ENCODE data around the gene NEK8.
"Not testable (repeated sequence)": the region's sequence is repeated elsewhere in the genome, so short reads cannot be mapped to it uniquely, and the experiment has no call there.

Gene NEK8

DNA sequence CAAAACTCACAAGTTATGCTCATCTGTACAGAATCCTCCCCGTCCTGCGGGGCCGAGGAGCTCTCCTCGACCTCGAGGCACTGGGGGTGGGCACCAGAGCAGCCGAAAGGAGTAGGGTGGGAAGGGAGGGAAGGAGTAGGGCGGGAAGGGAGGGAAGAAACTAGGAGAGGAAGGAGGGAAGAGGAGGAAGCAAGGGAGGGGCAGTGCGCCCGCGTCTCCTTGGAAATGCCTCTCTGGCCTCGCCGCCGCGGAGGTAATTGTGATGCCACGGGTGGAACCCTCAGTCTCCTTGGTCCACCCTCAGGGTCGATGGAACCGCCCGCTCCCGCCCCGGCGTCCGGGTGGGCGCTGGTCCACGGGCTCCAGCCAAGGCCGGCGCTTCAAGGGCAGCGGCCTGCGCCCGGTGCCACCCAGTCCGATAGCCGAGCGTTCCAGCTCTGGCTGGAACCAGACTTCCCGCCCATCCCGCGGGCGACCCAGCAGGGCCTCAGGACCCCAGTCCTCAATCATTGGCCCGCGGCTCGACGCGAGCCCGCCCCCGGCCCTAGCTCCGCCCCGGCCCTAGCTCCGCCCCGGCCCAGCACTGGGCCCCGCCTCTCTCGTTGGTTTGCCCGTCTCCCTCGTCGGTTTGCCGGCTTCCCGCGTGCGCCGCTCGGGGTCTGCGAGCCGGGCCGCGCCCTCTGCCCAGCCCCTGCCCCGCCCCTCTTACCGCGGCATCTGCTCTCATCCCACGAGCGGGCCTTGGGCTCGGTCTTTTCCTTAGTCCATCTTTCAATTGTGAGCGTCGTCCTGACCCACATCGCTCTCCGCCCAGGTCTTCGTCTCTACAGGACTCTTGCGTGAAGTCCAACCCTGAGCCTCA is 17.5 kb upstream of the NEK8 start:
- DNase-seq, result peak; percentile 86 to 99

DNA sequence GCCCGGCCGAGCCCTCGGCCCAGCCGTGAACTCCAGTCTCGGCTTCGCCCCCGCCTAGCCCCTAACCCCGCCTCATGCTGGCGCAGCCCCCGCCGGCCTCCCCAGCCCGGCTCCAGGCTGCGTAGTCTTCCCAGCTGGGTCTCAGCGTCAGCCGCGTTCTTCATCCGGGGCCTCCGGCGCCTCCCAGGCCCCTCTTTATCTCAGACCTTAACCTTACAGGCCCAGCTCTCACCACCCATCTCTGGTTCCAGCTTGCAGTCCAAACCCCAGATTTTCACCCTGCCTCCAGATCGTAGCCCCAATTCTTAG is 16.9 kb upstream of the NEK8 start, which contains the start of gene PROCA1:
Gene PROCA1 (minus strand): TSS at position 166 of the 309 bp plus-strand sequence. CDS start 228 bp downstream, outside the sequence.
- DNase-seq, result no peak

DNA sequence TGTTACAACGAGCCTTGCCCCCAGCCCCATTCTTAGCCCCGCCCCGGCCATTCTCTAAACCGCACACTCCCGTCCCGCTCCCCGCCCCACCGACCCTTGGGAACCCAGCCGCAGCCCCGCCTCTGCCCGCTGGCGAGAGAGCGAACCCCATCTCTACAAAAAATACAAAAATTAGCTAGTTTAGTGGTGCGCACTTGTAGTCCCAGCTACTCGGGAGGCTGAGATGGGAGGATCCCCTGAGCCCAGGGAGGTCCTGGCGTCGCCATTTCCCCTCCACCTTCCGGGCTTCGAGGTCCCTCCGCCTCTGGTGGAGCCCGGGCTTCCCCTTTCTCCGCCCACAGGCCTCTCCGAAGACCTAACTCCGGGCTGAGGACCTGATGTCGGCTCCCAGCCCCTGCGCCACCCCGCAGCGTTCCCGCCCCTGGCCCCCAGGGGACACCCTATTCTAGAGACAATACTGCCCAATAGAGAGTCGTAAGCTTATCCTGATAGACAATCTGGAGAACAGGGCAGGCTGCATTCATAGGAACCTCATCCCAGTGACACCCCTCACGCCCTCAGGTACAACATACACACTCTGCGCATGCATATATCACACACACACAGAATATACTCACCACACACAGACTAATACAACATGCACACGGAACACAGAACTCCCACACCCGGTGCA is 16.4 kb upstream of the NEK8 start:
- peak; percentile 43 to 69 for DNase-seq

- DNase-seq, result no peak
Measured at GRCh38 chr17:28712705-28713415, 15.7 kb upstream of the NEK8 start.

GRCh38 chr17:28714281-28714680 is 14.3 kb upstream of the NEK8 start:
- no peak for DNase-seq

DNA sequence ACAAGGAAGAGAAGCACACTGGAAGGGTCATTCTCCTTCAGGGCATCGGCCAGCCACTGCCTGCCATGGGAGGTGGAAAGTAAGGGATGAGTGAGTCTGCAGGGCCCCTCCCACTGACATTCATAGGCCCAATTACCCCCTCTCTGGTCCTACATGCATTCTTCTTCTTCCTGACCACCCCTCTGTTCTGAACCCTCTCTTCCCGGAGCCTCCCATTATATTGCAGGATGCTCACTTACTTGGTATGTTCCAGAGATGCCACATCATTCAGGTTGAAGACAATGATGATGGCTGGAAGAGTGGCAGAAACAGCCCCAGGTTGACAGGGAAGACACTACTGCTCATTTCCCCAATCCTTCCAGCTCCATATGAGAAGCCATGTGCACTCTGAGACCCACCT is 13.4 kb upstream of the NEK8 start:
- no peak for DNase-seq

GRCh38 chr17:28716740-28717577 is 11.6 kb upstream of the NEK8 start:
- peak in 1 of 2 experiments; percentile 74 for DNase-seq

DNA sequence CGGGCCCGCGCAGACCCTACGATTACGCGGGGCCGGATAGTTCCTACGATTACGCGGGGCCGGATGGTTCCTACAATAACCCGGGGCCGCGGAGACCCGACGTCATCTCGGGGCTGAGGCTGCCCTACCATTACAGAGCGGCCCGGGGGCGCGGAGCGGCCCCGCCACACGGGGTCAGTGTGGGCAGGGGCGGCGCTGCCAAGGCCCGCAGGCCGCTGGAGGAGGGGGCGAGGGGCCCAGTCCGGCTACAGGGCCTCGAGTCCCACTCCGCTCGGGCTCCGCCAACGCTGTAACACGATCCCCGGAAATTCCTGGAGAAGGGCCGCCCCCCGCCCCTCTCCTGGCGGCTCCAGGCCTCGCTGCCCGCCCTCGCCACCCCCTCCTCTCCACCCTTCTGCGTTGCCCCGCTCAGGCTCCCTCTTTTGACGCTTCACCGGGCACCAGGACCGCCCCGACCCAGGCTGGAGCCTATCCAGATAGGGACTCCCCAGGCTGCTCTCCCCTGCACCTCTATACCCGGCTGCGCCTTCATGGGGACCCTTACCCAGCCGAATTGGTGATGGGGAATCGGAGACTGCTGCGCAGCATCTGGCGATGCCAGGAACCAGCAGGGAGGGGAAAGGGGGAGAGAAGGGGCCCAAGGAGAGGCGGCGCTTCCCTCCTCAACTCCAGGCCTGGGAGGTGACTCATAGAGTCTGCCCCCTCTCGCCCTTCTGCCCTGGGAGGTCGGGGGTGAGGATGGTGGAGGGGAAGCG is 10.8 kb upstream of the NEK8 start, which contains the start of gene RAB34:
Gene RAB34 (minus strand): TSS at position 291 of the 755 bp plus-strand sequence. CDS start 602 bp downstream, outside the sequence.
- peak; percentile 84 to 98 for DNase-seq

DNA sequence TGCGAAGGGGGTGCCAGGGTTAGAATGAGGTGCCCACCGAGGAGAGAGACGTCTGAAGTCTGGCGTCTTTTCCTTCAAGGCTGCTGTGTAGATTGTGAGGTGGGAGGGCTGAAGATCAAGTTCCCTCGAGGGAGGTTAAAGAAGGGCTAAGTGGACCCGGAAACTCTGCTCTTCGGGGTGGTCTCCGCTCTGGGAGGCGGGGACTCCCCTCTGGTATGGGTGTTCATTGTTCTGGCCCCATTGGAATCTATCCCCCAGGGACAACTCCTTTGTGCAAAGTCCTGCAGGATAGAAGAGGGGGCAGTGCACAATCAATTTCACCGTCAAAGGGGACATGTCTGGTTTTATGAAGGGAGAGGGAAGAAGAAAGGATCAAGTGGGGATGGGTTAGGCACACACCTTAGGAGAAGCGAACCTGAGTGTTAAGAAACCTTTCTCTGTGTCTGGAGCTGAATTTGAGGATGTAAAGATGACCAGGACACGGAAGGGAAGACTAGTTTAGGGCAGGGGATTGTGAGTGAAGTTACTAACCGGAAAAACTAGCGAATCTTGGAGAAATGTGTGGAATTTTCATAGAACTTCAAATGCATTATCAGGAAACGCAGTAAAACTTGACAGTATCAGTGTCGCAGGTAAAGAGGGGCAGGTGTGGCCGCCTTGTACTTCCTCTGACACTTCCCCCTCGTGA is 10.1 kb upstream of the NEK8 start:
- DNase-seq, result peak in 1 of 2 experiments; percentile 61

GRCh38 chr17:28719021-28719433 is 9.6 kb upstream of the NEK8 start:
- DNase-seq, result no peak

DNA sequence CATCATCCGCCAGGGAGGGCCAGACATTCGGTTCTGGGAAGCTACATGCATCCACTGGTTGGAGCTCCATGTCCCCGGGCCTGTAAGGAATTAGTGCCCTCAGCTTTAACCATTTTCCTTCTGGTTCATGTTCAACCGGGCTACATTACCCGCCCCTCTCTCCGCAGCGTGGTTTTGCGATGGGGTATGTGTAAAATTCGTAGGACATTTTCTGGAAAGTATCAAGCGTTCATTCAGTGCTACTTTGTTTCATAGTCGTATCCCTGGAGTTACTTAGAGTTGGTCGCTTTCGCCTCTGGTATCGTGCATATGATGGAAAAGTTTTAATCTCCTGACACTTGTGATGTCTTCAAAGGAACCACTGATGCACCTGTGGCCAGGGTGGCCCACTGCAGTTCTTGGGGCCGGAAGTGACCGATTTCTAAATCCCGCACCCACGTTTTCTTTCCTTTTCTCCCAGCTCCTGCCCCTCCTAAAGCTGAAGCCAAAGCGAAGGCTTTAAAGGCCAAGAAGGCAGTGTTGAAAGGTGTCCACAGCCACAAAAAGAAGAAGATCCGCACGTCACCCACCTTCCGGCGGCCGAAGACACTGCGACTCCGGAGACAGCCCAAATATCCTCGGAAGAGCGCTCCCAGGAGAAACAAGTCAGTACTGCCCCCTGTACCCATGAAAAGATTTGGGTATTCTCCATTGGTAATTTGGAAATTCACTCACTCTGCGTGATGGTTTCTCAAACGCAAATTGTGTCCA is 8.2 kb upstream of the NEK8 start:
- peak in 1 of 2 experiments; percentile 47 for DNase-seq

DNA sequence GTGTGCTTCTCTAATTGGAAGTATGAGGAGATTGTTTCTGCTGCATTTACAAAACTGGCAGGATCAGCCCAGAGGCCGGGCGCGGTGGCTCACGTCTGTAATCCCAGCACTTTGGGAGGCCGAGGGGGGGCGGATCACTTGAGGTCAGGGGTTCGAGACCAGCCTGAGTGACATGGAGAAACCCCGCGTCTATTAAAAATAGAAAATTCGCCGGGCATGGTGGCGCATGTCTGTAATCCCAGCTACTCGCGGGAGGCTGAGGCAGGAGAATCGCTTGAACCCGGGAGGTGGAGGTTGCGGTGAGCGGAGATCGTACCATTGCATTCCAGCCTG is 7.6 kb upstream of the NEK8 start:
- not testable (repeated sequence) for DNase-seq

- DNase-seq, result no peak
Measured at GRCh38 chr17:28722417-28723158, 6.0 kb upstream of the NEK8 start.

- no peak for DNase-seq
Measured at GRCh38 chr17:28723159-28723835, 5.3 kb upstream of the NEK8 start.

DNA sequence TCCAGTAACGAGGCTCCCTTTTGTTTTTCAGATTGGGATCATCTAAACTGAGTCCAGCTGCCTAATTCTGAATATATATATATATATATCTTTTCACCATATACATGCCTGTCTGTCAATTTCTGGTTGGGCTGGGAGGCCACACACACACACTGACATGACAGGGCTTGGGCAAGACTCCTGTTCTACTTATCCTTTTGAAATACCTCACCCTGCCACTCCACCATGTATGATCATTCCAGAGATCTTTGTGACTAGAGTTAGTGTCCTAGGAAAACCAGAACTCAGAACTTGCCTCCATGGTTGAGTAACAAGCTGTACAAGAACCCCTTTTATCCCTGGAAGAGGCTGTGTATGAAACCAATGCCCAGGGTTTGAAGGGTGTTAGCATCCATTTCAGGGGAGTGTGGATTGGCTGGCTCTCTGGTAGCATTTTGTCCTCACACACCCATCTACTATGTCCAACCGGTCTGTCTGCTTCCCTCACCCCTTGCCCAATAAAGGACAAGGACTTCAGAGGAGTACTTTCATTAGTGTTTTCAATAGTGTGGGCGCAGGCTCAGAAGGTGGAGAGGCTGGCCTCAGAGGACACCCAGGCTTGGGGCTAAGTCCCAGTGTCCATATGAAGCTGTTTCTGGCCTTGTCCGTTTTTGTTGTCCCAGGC is 4.6 kb upstream of the NEK8 start:
- DNase-seq, result not testable (repeated sequence)

DNA sequence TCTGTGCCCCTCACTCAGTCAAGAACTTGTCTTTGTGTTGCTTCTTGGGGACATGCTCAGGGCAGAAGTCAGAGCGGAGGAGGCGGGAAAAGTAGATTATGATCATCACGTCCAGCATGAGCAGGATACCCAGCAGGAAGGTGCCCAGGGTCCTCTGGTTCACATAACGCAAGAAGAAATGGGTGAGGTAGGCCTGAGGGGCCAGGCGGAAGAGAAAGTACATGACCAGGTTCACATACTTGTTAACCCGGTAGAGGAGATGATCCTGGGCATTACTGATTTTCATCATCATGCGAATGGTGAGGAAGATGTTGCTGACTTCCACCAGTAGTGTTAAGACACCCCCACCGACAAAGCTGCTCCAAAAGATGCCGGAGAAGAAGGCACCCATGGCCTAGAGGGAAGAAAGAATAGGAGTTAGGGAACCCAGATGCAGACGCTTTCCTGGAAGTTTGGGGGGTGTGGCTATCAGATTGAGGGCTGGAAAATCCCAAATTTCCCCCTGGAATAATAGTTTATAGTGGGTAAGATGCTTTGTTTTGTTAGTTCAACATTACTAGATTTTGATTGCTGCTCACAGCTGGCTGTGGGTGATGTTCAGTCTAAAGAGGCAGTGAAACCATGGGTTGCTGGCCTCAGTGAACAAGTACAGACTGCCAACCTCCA is 4.0 kb upstream of the NEK8 start:
- peak in 1 of 2 experiments; percentile 48 for DNase-seq

- peak in 1 of 2 experiments; percentile 80 for DNase-seq
Measured at GRCh38 chr17:28725166-28725659, 3.4 kb upstream of the NEK8 start.
